NCI-H1417 treated with DMSO at 0.1 percent for 48 hours (cell line): ENCODE measurements around the gene NHLH2.

ENCODE experiments used
- DNase-seq: peaks from one replicate; lab custom pipeline; 2025; lab: John Stamatoyannopoulos, UW

NHLH2 gene

DNA sequence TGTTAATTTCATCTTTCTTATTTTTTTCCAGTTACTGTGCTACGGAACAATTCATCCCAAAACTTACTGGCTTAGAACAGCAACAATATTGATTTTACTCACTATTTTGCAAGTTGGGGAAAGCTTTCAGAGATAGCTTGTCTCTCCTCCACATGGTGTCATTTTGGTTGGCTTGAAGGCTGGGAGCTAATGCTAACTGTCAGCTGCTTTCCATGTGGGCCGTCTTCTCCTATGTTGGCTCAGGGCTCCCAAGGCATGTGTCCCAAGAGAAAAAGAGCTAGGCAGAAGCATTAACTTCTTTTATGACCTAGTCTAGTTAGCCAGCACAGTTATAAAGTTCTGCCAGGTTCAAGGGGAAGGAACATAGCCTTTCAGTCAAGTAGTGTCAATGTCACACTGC is 38.5 kb downstream of the NHLH2 start:
- no peak for DNase-seq

DNA sequence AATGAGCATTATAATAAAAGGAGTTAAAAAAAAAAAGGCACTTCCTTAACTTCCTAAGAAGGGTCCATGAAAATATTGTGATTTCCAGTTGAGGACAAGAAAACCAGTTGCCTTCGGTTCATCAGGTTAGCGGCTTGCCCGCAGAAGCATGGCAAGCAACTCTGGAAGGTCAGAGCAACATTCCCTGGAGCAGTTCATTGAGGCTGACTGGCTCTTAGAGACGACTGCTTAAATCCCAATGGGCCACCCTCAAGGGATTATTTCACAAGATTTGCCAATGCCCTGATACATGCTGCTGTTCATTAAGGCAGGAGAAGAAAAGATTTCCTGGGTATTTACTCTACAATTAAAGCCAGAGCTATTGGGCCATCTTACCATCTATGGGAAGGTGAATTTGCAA is 43.4 kb downstream of the NHLH2 start:
- no peak for DNase-seq

DNA sequence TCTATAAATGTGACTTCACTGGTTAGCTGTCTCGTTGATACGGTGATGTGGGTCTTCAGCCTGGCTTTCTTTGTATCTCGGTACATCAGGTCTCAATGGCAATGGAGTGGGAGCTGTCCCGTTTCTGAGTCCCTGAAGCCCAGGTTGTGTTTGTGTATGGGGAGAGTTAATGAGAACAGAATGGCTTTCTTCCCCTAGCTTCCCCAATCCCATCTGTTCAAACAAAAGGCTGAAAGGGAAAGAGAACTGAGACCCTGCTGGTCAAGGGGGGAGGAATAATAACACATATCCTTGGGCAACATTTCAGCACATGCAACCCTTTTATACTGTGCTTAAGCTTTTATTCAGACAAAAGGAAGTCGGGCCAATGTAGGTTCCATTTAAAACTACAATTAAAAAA is 44.0 kb downstream of the NHLH2 start:
- no peak for DNase-seq

DNA sequence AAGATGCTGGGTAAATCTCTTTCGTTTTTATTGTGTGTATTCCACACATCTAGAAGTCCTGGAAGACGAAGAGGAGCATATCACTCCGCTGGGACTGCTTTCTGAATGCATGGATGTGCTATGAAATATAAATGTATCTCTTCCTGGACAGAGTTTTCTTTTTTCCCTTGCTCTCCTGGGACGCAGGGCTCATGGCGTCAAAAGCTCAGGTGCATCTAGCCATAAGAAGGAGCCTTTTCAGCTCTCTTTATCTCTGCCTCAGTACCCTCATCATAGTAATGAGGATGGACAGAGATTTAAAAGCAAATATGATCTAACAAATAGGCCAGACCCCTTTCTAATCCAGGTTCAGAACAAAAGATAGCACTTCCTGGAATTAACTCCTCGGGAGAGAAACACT is 44.9 kb downstream of the NHLH2 start:
- DNase-seq = no peak

DNA sequence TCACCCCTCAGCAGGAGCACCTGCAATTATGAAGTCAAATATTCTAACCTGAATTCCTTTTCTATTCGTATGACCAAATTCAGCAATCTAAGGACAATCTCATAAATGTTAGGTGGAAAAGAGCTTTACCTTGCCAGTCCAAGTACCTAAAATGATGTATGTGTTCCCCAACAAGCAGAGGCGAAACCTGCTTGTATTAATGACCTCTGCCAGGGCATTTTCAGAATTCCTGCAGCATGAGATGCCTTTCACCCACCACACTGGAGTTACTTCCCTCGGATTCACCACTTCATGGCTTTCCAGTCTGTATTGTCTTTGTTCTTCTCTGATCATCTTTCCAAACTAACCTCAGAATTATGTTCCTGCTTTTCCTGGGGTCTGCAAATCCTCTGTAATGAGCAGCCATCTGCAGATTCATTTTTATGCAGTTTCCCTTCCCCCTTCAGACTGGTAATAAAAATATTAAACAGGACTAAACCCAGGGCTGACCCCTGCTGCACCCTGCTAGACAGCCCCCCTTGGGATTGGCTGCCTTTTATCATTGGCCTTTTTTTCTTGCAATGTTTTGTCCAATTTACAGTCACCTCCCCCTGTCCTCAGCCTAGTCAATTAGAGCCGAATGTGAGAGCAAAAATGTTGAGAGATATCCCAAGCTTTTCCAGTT is 45.8 kb downstream of the NHLH2 start:
- no peak for DNase-seq

DNA sequence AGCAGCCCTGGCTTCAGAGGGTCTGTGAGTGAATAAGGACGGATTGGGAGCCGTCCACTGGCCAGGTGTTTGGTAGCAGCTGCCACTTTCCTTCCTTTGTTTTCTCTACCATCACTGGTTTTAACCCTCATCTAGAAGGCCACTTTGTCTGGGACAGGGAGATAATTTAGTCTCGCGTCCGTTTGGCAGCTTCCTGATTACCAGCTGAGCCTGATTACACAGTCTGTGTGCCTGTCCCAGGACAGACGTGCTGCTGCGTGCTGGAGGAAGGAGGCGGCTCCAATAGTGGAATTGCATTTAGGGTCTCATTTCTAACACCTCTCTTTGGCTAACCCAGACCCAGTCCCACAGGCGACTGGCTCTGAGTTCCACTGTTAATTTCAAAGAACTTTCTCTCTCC is 47.8 kb downstream of the NHLH2 start:
- DNase-seq = no peak

DNA sequence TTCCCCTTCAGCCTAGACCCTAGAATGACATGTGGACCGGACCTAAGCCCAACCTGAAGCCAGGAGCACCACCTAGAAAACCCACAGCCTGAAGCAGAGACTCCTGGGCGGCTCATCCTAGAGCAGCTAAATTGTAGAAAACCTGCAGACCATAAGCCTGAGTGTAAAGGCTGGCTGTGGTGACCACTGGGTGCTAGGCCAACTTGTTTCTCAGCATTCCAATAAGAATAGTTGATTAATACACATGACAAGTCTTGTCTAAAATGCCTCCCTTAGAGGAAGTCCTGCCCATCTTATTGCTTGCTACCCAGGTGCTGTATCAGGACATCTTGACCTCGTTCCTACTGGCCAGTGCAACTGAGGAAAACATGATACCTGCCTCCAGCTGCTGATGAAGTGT is 49.1 kb downstream of the NHLH2 start:
- no peak for DNase-seq

DNA sequence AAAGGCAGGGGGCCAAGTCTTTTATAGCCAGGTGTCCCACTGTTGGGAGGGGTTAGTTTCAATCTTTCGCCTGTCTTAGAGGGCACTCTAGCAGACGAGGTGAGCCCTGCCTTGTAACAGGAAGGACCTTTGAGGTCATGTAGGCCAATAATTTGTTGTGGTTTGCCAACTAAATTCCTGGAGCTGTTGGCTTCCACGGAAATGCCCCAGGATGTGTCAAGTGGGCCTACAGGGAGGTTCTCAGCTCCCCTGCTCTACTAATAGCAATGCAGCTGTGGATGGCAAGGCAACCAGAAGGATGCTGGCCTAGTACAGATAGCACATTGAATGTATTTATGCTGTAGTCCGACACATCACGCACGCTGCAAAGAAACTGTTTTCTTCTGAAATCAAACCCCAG is 50.1 kb downstream of the NHLH2 start:
- DNase-seq = no peak

DNA sequence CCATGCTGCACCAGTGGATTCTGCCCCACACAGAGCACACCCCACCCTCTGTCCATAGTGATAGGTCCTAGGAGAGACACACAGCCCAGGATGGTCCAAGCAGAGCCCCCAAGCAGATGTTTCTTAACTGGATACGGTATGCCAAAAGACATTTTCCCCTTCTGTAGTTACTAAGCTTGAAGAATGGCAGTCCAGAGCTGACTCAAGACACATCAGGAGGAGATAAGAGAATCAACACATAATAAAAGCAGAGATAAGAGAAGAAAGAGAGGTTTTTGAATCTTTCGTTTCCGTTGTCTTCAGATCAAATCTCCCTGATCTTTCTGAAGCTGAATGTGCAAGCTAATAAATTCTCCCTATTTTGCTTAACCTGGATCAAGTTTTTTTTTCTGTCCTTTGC is 50.6 kb downstream of the NHLH2 start:
- DNase-seq = no peak
